ENCODE measurements around the gene TALDO1. TPM values are rescaled to one million over a fixed set of nuclear protein-coding genes. Genes with fewer than 3 reads are reported as not detected.

TALDO1 gene
- total and polyA plus RNA-seq, 12 donors, result 64.3 to 167 (median 145) TPM

- intact Hi-C loops (cut with DNase I), result no loop called here
- 90 to 98% (median 96%) methylated on average over 6 of the region's 6 CpGs for WGBS, 4 donors
- Histone ChIP-seq H3K9me3 (replicated peaks in 1 of 3) (no peaks in the 10 kb centered on the region), H3K36me3 (replicated peaks in 1 of 2) (no peaks in the 10 kb centered on the region), H3K27me3 (no peaks in the 10 kb centered on the region), H3K4me3 (no peak overlapping the region), H3K4me1 (replicated peaks in 1 of 2) (no peaks in the 10 kb centered on the region), H3K27ac (no peak overlapping the region)
- DNase-seq, result no peak
- TF ChIP-seq CTCF (IDR thresholded peaks at IDR 0.05) (no peak), POLR2A (IDR thresholded peaks at IDR 0.05) (no peak)
Observed at GRCh38 chr11:714436-714835, 32.8 kb upstream of the TALDO1 start.

GRCh38 chr11:719214-720016, 27.8 kb upstream of the TALDO1 start:
- H3K9me3 ChIP-seq (replicated peaks in 1 of 3), result no peaks in the 10 kb centered on the region
- WGBS, 4 donors, result 73 to 80% (median 77%) methylated on average over 26 to 34 of the region's 34 CpGs
- H3K27me3 ChIP-seq, result peaks cover 13% of the 10 kb centered on the region
- no peaks in the 10 kb centered on the region for H3K36me3 ChIP-seq (replicated peaks in 1 of 2)
- no peak overlapping the region for H3K27ac ChIP-seq
- H3K4me1 ChIP-seq (replicated peaks in 1 of 2), result peaks cover 4 to 7% of the 10 kb centered on the region in 2 donors
- intact Hi-C loops (cut with DNase I), result loop anchor here (5.0 to 10.0 kb wide), 3 partner anchors 57 to 167 kb away; no protein-coding TSS in a partner anchor
- H3K4me3 ChIP-seq, result no peak overlapping the region
- no peak for TF ChIP-seq CTCF (IDR thresholded peaks at IDR 0.05)
- no peak for TF ChIP-seq POLR2A (IDR thresholded peaks at IDR 0.05)
- no peak for DNase-seq

- intact Hi-C loops (cut with DNase I), result loop anchor here (5.0 to 10.0 kb wide), 3 partner anchors 58 to 168 kb away; no protein-coding TSS in a partner anchor
- Histone ChIP-seq H3K27ac (no peak overlapping the region), H3K27me3 (peaks cover 17% of the 10 kb centered on the region), H3K9me3 (replicated peaks in 1 of 3) (no peaks in the 10 kb centered on the region), H3K4me1 (replicated peaks in 1 of 2) (peaks cover 4 to 7% of the 10 kb centered on the region in 2 donors), H3K36me3 (replicated peaks in 1 of 2) (no peaks in the 10 kb centered on the region), H3K4me3 (no peak overlapping the region)
- no peak for DNase-seq
- no peak for TF ChIP-seq POLR2A (IDR thresholded peaks at IDR 0.05)
- TF ChIP-seq CTCF (IDR thresholded peaks at IDR 0.05), result no peak
- 62 to 80% (median 66%) methylated on average over 2 to 35 of the region's 35 CpGs for WGBS, 4 donors
Observed at GRCh38 chr11:720017-720641, 27.1 kb upstream of the TALDO1 start.

- intact Hi-C loops (cut with DNase I), result loop anchor here (5.0 to 10.0 kb wide), 3 partner anchors 58 to 168 kb away; no protein-coding TSS in a partner anchor
- no peak overlapping the region for H3K4me3 ChIP-seq
- peaks cover 21% of the 10 kb centered on the region for H3K27me3 ChIP-seq
- no peak overlapping the region for H3K27ac ChIP-seq
- H3K9me3 ChIP-seq (replicated peaks in 1 of 3), result no peaks in the 10 kb centered on the region
- H3K36me3 ChIP-seq (replicated peaks in 1 of 2), result no peaks in the 10 kb centered on the region
- TF ChIP-seq CTCF (IDR thresholded peaks at IDR 0.05) (no peak), POLR2A (IDR thresholded peaks at IDR 0.05) (no peak)
- peaks cover 5 to 12% of the 10 kb centered on the region in 2 donors for H3K4me1 ChIP-seq (replicated peaks in 1 of 2)
- peak in 2 of 7 donors; percentile 59 to 74 for DNase-seq
- WGBS, 4 donors, result 0 to 7% (median 4%) methylated on average over 3 to 52 of the region's 53 CpGs
Observed at GRCh38 chr11:720642-721246, 26.5 kb upstream of the TALDO1 start.
